Islet of Langerhans (tissue), 1 donor: ENCODE data around the gene SLC38A9.
"Not testable (repeated sequence)": the region's sequence is repeated elsewhere in the genome, so short reads cannot be mapped to it uniquely, and the experiment has no call there.

ENCODE experiments used
- FAIRE-seq: peaks from one replicate; lab custom pipeline; 2011; peaks lifted over from hg19 to GRCh38; lab: Jason Lieb, UNC

The SLC38A9 gene

GRCh38 chr5:55608595-55609349, 103.4 kb downstream of the SLC38A9 start:
- FAIRE-seq, result no peak

GRCh38 chr5:55607309-55607708, 104.8 kb downstream of the SLC38A9 start:
- FAIRE-seq, result not testable (repeated sequence)

GRCh38 chr5:55604611-55605067, 107.5 kb downstream of the SLC38A9 start:
- FAIRE-seq, result no peak

GRCh38 chr5:55603922-55604321, 108.2 kb downstream of the SLC38A9 start:
- FAIRE-seq, result no peak

- no peak for FAIRE-seq
These were observed 110.5 kb downstream of the SLC38A9 start for GRCh38 chr5:55601628-55602027.

- no peak for FAIRE-seq
These were observed 110.9 kb downstream of the SLC38A9 start for GRCh38 chr5:55601204-55601618.

- FAIRE-seq, result no peak
These were observed 111.5 kb downstream of the SLC38A9 start for GRCh38 chr5:55600497-55601203.

- FAIRE-seq, result no peak
These were observed 112.0 kb downstream of the SLC38A9 start for GRCh38 chr5:55600086-55600485.

- no peak for FAIRE-seq
These were observed 112.7 kb downstream of the SLC38A9 start for GRCh38 chr5:55599148-55600050.

- no peak for FAIRE-seq
These were observed 114.8 kb downstream of the SLC38A9 start for GRCh38 chr5:55597014-55597981.

GRCh38 chr5:55594671-55595070, 117.5 kb downstream of the SLC38A9 start:
- FAIRE-seq, result no peak

- FAIRE-seq, result no peak
These were observed 119.0 kb downstream of the SLC38A9 start for GRCh38 chr5:55593115-55593472.

GRCh38 chr5:55592388-55593114, 119.6 kb downstream of the SLC38A9 start:
- FAIRE-seq, result no peak

GRCh38 chr5:55591686-55592085, 120.4 kb downstream of the SLC38A9 start:
- FAIRE-seq, result no peak

GRCh38 chr5:55585206-55585610, 126.9 kb downstream of the SLC38A9 start:
- no peak for FAIRE-seq

- no peak for FAIRE-seq
These were observed 127.5 kb downstream of the SLC38A9 start for GRCh38 chr5:55584398-55585205.

GRCh38 chr5:55583578-55583977, 128.5 kb downstream of the SLC38A9 start:
- FAIRE-seq, result no peak

- FAIRE-seq, result no peak
These were observed 129.9 kb downstream of the SLC38A9 start for GRCh38 chr5:55582256-55582655.

GRCh38 chr5:55580042-55580441, 132.1 kb downstream of the SLC38A9 start:
- FAIRE-seq, result no peak

- FAIRE-seq, result no peak
These were observed 133.4 kb downstream of the SLC38A9 start for GRCh38 chr5:55578771-55579170.
